CD4-positive, alpha-beta T cell treated with Interleukin-15 for 1 hour (primary cell): Measurements from ENCODE around the gene CRYGS.
A peak's percentile ranks its signal among the peaks of the same experiment; 100 is the strongest.
"Not testable (repeated sequence)": the region's sequence is repeated elsewhere in the genome, so short reads cannot be mapped to it uniquely, and the experiment has no call there.

ENCODE experiments used
- DNase-seq: peaks from one replicate; pipeline ENCODE4 v3.0.0-alpha.2; 2020

Gene CRYGS

DNA sequence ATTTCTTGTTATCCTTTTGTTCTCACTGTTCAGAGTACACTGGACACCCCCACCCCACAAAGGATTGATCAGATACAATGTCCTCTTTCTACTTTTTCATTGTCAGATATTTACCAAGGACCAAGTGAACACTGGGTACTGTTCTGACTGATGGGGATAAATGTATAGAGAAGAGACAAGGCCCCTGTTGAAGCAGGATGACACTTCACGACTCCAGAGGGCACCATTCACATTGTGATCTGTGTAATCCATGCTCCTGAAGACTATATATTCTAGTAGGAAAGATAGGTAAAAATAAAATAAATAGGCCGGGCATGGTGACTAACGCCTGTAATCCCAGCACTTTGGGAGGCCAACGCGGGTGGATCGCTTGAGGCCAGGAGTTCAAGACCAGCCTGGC is 7.2 kb upstream of the CRYGS start:
- DNase-seq: no peak

DNA sequence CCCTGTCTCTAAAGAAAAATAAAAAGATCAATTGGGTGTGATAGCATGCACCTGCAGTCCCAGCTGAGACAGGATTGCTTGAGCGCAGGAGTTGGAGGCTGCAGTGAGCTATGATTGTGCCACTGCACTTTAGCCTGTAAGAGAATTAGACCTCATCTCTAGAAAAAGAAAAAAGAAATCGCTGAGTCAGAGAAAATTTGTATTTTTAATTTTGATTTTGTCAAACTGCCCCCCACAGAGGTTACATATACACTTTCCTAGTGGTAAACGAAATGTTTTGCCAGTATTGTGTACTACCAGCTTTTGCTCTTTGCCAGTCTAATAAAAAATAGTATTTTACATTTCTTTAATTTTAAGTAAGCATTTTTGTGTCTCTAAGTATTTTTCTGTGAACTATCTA is 5.3 kb upstream of the CRYGS start:
- no peak for DNase-seq

DNA sequence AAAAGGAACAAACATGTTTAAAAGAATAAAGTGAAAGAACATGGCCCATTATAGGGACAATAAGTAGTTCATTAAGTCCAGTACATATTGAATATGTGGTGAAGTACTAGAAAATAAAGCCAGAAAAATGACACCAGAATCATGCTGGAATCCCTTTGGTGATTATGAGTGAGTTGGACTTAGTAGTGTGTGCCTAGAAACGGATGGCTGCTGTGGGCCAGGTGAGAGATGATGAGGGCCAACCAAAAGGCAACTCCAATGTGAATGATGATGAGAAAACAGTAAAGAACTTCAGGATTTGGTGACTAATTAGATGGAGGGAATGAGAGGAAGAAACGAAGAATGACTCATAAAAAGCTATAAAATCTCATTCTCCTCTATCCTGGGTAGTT is 3.3 kb downstream of the CRYGS start:
- DNase-seq: no peak

GRCh38 chr3:186540221-186540834 is 3.9 kb downstream of the CRYGS start:
- peak; percentile 77 for DNase-seq

DNA sequence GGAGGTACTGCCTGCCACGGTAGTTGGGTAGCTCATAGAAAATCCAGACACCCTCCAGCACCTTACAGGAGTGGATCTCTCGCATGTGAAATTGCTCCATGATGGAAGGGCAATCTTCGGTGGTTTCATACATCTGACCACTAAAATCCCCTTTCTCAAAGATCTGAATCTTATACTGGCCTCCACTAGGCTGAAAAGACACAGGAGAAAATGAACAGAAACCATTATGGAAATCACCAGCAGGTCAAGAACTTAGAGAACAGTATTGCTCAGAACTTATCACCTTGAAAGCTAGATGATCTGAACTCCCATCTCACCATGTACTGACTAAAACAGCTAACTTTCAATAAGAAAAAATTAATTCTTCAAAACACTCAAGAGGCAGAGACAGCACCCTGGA is 5.4 kb downstream of the CRYGS start:
- DNase-seq: no peak

GRCh38 chr3:186536883-186537844 is 7.0 kb downstream of the CRYGS start:
- DNase-seq: no peak

GRCh38 chr3:186534113-186534669 is 10.0 kb downstream of the CRYGS start:
- DNase-seq: peak; percentile 62

- DNase-seq: peak; percentile 57
Measured at GRCh38 chr3:186532598-186533072, 11.5 kb downstream of the CRYGS start.

GRCh38 chr3:186531694-186532093 is 12.5 kb downstream of the CRYGS start:
- not testable (repeated sequence) for DNase-seq

DNA sequence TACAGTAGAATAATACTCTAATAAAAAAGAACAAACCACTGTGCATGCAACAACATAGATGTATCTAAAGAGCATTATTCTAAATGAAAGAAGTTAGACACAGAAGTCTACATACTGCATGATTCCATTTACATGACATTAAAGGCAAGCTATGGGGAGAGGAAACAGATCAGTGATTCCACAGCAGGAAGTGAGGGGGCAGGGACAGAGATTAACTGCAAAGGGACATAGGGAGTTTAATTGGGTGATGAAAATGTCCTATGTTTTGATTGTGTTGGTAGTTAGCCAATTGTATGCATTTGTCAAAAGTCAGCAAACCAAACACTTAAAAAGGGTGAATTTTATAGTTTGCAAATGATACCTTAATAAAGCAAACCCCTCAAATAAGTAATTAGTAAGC is 13.8 kb downstream of the CRYGS start:
- DNase-seq: no peak

DNA sequence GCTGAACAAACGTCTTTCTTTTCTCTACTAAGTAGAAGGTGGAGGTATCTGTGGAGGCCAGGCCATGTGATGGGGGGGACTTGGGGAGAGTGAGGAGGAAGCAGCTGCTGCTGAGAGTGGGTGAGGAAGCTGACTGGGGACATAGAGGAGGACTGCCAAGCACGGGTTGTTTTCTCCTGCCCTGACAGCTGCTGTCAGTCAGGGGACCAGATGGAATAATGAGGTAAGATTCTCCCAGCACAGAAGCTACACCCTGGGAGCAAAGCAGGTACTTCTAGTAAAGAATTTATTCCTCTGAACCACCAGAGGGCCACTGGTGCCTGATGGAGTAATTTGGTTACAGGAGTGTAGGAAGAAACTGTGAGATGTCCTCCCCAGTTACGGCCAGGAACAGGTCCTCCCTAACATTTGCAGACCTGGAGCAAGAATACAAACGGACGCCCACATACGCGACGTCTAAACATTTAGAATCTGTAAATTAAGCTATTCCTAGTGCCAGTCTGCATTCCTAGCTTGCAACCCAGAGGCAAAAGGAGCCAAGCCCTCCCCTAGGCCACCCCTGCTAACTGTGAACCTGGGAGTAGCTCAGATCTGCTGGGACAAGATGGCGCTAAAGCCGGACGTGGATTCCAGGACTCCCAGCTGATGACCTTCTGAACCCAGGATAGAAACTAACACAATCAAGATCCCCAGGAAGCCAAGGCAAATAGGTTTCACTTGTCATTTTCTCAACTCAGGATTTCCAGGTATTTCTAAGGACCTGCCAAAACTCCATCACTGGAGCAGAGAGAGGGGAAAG is 14.8 kb downstream of the CRYGS start:
- peak; percentile 28 for DNase-seq

DNA sequence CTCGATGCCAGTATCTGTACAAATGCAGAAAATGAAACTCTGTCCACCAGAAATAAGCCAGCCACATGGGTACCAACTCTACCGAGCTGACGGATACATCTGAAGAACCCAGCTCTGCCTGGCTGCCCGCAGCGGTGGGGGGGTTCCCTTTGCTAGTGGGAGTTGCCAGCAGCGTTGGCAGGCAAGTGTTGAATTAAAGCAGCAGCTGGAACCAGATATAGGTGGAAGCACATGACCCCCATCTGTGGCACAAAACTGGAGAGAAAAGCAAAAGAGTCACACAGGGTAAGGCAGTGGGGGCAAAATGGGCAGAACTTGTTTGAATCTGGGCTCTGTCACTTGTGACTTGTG is 17.9 kb downstream of the CRYGS start:
- peak; percentile 55 for DNase-seq

- no peak for DNase-seq
Measured at GRCh38 chr3:186525369-186526255, 18.6 kb downstream of the CRYGS start.

GRCh38 chr3:186524616-186525015 is 19.6 kb downstream of the CRYGS start:
- DNase-seq: no peak

DNA sequence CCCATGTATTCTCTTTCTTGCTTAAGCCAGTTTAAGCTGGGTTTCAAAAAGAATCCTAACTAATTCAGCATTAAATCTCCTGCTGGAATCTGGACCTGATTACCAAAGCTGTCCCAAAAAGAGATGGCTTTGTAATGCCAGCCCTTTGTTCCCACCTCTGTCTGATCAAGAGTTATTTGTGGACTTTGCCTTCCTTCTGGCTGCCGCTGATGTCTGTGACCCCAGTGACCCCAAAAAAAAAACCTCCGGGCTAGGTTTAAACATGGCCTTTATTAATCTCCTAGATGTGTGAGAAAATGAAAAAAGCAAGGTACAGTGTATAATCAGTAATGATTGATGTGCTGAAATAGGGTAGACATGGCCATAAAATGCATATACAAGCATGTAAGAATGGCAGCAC is 20.7 kb downstream of the CRYGS start:
- no peak for DNase-seq

DNA sequence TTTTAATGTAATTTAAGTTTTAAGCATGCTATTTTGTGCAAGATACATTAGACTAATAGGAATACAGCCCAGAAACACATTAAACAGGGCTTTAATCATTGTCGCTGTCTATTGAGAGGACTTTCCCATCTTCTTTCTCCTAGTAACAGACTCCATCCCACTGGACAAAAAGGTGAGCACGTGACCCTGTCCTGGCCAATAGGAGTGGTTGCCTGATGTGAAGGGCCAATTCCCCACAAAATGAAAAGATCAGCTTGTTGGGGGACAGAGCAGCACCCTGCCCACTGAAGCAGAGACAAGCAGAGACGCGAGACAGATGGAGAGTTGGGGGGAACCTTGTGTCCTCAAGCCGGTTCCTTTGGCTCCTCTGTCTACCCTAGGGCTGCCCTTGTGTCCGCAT is 21.2 kb downstream of the CRYGS start:
- no peak for DNase-seq

- no peak for DNase-seq
Measured at GRCh38 chr3:186520957-186521842, 23.0 kb downstream of the CRYGS start.

DNA sequence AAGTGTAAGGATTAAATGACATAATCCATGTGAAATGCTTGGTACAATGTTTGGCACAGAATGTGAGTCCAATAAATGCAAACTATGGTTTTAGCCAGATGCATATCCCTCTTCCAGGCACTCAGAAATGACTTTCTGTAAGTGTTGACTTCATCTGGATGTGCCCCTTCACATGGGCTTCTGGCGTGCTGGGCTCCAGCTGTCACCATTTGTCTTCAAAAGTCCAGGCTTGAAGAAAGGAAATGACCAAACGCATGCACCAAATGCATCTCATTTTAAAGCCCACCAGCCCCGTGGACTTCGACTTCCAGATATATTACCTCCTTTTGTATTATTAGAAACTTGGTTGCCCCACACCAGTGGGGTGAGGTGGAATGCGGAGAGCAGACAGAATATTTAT is 23.7 kb downstream of the CRYGS start:
- DNase-seq: no peak

DNA sequence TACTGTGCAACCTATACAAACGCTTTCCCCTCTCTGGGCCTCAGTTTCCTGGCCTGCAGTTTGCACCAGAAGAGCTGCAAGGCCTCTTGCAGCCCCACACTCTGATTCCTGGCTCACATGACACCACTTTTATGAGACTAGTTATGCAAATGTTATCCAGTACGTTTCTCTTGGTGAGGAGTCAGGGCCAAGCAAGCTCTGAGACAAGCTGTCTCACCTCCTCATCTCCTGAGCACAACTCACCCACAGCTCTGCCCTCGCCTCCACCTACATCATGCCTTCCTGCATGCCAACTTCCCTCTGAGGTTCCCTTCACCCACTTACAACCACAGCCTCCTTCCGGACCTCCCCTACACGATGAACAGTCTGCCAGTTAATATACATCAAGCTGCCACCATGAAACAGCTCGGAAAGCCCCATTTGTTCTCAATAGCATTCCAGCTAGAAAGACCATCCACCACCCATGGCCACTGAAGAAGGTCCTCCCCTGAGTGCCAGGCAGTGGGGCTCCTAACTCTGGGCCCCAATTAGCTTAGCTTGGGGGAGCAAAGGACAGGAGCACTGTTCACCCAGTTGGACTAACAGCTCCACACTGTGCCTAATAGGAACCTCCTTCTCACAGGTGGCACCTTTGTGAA is 25.0 kb downstream of the CRYGS start:
- peak; percentile 79 for DNase-seq

DNA sequence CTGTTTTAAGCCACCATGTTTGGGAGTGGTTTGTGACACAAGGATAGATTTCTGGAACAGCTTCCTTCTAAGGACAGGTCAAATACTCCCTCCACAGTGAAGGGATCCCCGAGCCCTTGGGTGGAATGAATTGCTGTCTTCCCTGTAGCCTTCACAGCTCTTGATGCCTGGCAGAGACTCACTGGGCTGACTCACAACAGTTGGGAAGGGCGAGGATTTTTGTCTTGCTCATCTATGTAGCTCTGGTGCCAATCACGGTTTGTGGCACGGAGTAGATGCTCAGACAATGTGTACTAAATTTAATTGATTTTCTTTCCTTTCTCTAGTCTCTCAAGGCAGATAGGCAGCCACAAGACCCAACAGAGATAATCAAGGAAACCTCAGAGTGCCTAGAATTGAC is 27.0 kb downstream of the CRYGS start:
- DNase-seq: no peak

DNA sequence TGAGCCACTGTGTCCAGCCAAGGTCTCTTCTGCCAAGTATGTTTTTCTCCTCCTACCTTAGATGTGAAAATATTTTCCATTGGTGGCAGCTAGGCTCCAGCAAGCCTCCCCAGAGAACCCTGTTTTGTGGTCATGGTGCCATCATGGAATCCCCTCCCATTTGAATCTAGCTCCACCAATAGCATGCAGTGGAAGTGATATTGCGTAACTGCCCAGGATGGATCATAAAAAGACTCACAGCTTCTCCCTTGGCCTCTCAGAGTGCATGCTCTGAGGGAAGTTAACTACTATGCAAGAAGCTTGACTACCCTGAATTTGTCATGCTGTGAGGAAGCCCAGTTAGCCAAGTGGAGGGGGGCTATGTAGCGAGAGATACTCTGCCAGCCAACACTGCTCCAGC is 27.5 kb downstream of the CRYGS start:
- DNase-seq: no peak
